Thyroid gland (tissue), 4 donors: ENCODE data around the gene DLX6.

ENCODE experiments used
- POLR2A ChIP-seq, 2 donors: fragments of 450-650 bp; IDR thresholded peaks; one replicate each; pipeline ENCODE4 v1.6.1; 2017; ENCODE audit warnings: antibody characterized with exemption in 2 of 2, mild to moderate bottlenecking in 2 of 2, moderate library complexity in 1 of 2
- TF ChIP-seq, protein P1 (sequence below), 6 experiments: fragments of 200-600 bp in 3 of 6; fragments of 450-650 bp in 3 of 6; sonication (generic) in 3 of 6; IDR thresholded peaks; one replicate each; pipeline ENCODE4 v1.5.1; 2016 to 2019; ENCODE audit warnings: antibody characterized with exemption in 6 of 6, mild to moderate bottlenecking in 2 of 6, inconsistent platforms in 1 of 6, moderate library complexity in 1 of 6

DNA sequence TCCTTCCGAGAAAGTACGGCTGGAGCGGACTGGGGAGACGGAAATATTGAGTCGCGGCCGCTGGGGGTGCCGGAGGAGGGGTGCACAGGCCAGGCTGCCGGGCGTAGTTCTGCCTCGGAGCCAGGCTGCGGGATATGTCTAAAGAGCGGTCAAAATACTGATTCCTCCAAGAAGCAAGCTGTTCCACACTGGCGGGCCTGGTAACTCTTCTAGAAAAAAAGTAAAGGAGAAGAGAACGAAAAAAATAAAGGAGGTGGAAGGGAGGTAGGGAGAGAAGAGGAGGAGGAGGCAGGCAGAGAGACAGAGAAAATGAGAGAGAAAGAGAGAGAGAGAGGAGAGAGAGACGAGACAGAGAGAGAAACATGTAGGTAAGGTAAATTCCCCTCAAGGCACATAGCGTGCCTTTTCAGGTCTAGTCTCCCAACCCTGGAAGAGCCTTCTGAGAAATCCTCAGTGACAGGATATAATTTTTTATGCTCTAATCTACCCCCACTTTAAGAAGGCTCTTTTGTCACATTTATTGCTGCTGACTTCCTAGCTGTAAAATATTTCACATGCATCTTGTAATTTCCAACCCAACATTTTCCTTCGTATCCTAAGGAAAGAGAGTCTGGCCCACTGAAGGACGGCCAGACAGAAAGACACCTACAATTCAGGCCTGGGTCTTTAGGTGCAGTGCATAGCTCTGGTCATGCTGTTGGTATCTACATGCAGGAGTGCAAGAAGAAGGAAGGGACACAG lies 13.6 kb downstream of the DLX6 start:
- TF ChIP-seq, protein P1, sequence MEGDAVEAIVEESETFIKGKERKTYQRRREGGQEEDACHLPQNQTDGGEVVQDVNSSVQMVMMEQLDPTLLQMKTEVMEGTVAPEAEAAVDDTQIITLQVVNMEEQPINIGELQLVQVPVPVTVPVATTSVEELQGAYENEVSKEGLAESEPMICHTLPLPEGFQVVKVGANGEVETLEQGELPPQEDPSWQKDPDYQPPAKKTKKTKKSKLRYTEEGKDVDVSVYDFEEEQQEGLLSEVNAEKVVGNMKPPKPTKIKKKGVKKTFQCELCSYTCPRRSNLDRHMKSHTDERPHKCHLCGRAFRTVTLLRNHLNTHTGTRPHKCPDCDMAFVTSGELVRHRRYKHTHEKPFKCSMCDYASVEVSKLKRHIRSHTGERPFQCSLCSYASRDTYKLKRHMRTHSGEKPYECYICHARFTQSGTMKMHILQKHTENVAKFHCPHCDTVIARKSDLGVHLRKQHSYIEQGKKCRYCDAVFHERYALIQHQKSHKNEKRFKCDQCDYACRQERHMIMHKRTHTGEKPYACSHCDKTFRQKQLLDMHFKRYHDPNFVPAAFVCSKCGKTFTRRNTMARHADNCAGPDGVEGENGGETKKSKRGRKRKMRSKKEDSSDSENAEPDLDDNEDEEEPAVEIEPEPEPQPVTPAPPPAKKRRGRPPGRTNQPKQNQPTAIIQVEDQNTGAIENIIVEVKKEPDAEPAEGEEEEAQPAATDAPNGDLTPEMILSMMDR (IDR thresholded peaks at IDR 0.05) = no peak
- no peak for TF ChIP-seq POLR2A (IDR thresholded peaks at IDR 0.05)
